ENCODE results near the gene LGR6.

Gene LGR6

GRCh38 chr1:202310746-202311145 lies 117.1 kb downstream of the LGR6 start:
- no peak overlapping the region for H3K4me3 ChIP-seq (ENCODE audit: low read length)
- no peak for TF ChIP-seq ZNF274 (IDR thresholded peaks at IDR 0.05; ENCODE audit: low read depth, low read length)

- TF ChIP-seq ZNF274 (IDR thresholded peaks at IDR 0.05; ENCODE audit: low read depth, low read length) = no peak
- no peak overlapping the region for H3K4me3 ChIP-seq (ENCODE audit: low read length)
These were observed 118.5 kb downstream of the LGR6 start for GRCh38 chr1:202311875-202312635.

GRCh38 chr1:202315576-202316168 lies 122.1 kb downstream of the LGR6 start:
- TF ChIP-seq ZNF274 (IDR thresholded peaks at IDR 0.05; ENCODE audit: low read depth, low read length) = no peak
- H3K4me3 ChIP-seq (ENCODE audit: low read length) = no peak overlapping the region

GRCh38 chr1:202316186-202316585 lies 122.6 kb downstream of the LGR6 start:
- H3K4me3 ChIP-seq (ENCODE audit: low read length) = no peak overlapping the region
- TF ChIP-seq ZNF274 (IDR thresholded peaks at IDR 0.05; ENCODE audit: low read depth, low read length) = no peak

GRCh38 chr1:202317941-202318925 lies 124.6 kb downstream of the LGR6 start:
- no peak for TF ChIP-seq ZNF274 (IDR thresholded peaks at IDR 0.05; ENCODE audit: low read depth, low read length)
- no peak overlapping the region for H3K4me3 ChIP-seq (ENCODE audit: low read length)

GRCh38 chr1:202319381-202320080 lies 125.9 kb downstream of the LGR6 start:
- no peak overlapping the region for H3K4me3 ChIP-seq (ENCODE audit: low read length)
- no peak for TF ChIP-seq ZNF274 (IDR thresholded peaks at IDR 0.05; ENCODE audit: low read depth, low read length)

GRCh38 chr1:202320081-202320405 lies 126.4 kb downstream of the LGR6 start:
- no peak overlapping the region for H3K4me3 ChIP-seq (ENCODE audit: low read length)
- TF ChIP-seq ZNF274 (IDR thresholded peaks at IDR 0.05; ENCODE audit: low read depth, low read length) = no peak

- no peak overlapping the region for H3K4me3 ChIP-seq (ENCODE audit: low read length)
- TF ChIP-seq ZNF274 (IDR thresholded peaks at IDR 0.05; ENCODE audit: low read depth, low read length) = no peak
These were observed 130.1 kb downstream of the LGR6 start for GRCh38 chr1:202323731-202324130.

- H3K4me3 ChIP-seq (ENCODE audit: low read length) = no peak overlapping the region
- TF ChIP-seq ZNF274 (IDR thresholded peaks at IDR 0.05; ENCODE audit: low read depth, low read length) = no peak
These were observed 131.0 kb downstream of the LGR6 start for GRCh38 chr1:202324646-202325045.

- no peak for TF ChIP-seq ZNF274 (IDR thresholded peaks at IDR 0.05; ENCODE audit: low read depth, low read length)
- H3K4me3 ChIP-seq (ENCODE audit: low read length) = no peak overlapping the region
These were observed 136.3 kb downstream of the LGR6 start for GRCh38 chr1:202329891-202330290.

- no peak for TF ChIP-seq ZNF274 (IDR thresholded peaks at IDR 0.05; ENCODE audit: low read depth, low read length)
- no peak overlapping the region for H3K4me3 ChIP-seq (ENCODE audit: low read length)
These were observed 140.3 kb downstream of the LGR6 start for GRCh38 chr1:202333861-202334260.

GRCh38 chr1:202343652-202344349 lies 150.2 kb downstream of the LGR6 start:
- no peak for TF ChIP-seq ZNF274 (IDR thresholded peaks at IDR 0.05; ENCODE audit: low read depth, low read length)
- H3K4me3 ChIP-seq (ENCODE audit: low read length) = no peak overlapping the region

- no peak for TF ChIP-seq ZNF274 (IDR thresholded peaks at IDR 0.05; ENCODE audit: low read depth, low read length)
- H3K4me3 ChIP-seq (ENCODE audit: low read length) = no peak overlapping the region
These were observed 154.5 kb downstream of the LGR6 start for GRCh38 chr1:202348005-202348508.

Measured in GM08714 (cell line).